ENCODE results near the gene ARHGAP27.
A peak's percentile ranks its signal among the peaks of the same experiment; 100 is the strongest.
"Not testable (repeated sequence)": the region's sequence is repeated elsewhere in the genome, so short reads cannot be mapped to it uniquely, and the experiment has no call there.

The ARHGAP27 gene, protein sequence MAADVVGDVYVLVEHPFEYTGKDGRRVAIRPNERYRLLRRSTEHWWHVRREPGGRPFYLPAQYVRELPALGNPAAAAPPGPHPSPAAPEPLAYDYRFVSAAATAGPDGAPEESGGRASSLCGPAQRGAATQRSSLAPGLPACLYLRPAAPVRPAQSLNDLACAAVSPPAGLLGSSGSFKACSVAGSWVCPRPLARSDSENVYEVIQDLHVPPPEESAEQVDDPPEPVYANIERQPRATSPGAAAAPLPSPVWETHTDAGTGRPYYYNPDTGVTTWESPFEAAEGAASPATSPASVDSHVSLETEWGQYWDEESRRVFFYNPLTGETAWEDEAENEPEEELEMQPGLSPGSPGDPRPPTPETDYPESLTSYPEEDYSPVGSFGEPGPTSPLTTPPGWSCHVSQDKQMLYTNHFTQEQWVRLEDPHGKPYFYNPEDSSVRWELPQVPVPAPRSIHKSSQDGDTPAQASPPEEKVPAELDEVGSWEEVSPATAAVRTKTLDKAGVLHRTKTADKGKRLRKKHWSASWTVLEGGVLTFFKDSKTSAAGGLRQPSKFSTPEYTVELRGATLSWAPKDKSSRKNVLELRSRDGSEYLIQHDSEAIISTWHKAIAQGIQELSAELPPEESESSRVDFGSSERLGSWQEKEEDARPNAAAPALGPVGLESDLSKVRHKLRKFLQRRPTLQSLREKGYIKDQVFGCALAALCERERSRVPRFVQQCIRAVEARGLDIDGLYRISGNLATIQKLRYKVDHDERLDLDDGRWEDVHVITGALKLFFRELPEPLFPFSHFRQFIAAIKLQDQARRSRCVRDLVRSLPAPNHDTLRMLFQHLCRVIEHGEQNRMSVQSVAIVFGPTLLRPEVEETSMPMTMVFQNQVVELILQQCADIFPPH

GRCh38 chr17:45432405-45433158 lies at the start of gene ARHGAP27:
TSS of gene ARHGAP27 (minus strand) at chr17:45432870. CDS start at chr17:45430279, 2,591 bp downstream.
- Mint-ChIP-seq H3K27ac (peak within 1 kb of the TSS in 1 of 2 donors; percentile 87), H3K4me3 (peak within 1 kb of the TSS; percentile 81 to 97), H3K27me3 (peaks cover 13% of the 10 kb centered on the region), H3K4me1 (peaks cover 45% of the 10 kb centered on the region), H3K9me3 (no peaks in the 10 kb centered on the region)
- DNase-seq: no peak
- no peak for ATAC-seq

- not testable (repeated sequence) for ATAC-seq, H3K9me3 Mint-ChIP-seq, H3K4me3 Mint-ChIP-seq, DNase-seq, H3K27me3 Mint-ChIP-seq, H3K27ac Mint-ChIP-seq
- H3K4me1 Mint-ChIP-seq: peaks cover 11% of the 10 kb centered on the region
Measured at GRCh38 chr17:45482317-45482716, 49.6 kb upstream of the ARHGAP27 start.

DNA sequence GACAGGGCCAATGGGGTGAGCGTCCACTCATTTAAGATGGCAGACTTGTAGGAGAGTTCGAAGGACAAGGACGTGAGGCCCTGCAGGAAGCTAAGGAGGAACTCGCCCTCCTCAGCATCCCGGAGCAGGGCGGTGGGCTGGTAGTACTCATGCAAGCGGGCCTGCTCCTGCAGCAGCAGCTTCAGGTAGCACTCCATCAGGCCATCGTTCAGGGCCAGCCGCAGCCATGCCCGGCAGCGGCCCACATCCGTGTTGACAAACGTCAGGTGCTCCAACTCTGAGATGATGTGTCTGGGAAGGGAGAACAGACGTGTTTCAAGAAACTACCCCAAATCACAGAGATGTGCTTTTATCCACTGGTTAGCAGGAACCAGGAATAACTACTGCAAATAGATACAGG lies 42.8 kb upstream of the ARHGAP27 start:
- not testable (repeated sequence) for ATAC-seq, H3K27ac Mint-ChIP-seq, H3K4me3 Mint-ChIP-seq, H3K27me3 Mint-ChIP-seq, H3K4me1 Mint-ChIP-seq, H3K9me3 Mint-ChIP-seq, DNase-seq

DNA sequence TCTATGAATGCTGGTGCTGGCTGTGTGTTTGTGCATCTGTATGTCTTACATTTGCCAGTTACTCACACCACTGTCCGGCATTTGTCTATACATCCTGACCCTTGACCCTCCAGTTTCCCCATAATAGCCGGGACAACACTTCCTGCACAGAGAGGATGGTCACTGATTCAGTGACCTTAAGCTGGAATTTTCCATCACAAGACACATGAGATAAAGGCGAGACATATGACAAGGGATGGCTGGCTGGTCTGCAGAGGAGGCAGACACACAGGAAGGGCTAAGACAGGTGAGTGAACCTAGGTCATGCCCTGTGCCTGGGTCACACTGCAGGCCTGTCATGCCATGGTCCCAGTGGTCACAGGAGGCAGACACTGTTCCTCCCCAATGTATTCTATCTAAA lies 39.6 kb upstream of the ARHGAP27 start:
- not testable (repeated sequence) for H3K4me1 Mint-ChIP-seq, H3K4me3 Mint-ChIP-seq, H3K9me3 Mint-ChIP-seq, ATAC-seq, DNase-seq, H3K27me3 Mint-ChIP-seq, H3K27ac Mint-ChIP-seq

DNA sequence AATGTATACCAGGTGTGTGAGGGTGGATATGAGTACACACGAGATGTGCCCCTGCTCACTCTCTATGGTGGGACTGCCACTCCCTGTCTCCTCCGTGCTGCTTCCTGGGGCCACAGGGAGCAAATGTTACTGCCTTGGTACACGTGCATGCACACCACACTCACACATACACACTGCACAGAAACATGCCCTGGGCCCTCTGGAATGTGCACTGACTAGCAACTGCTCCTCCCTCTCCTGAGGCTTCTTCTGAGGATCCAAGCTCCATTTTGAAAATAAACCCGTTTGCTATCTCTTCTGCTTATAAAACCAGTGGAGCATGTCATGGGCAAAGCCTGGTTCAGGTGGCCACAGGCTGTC lies 36.5 kb upstream of the ARHGAP27 start:
- not testable (repeated sequence) for H3K27ac Mint-ChIP-seq, H3K4me1 Mint-ChIP-seq, ATAC-seq, H3K27me3 Mint-ChIP-seq, H3K4me3 Mint-ChIP-seq, DNase-seq, H3K9me3 Mint-ChIP-seq

- not testable (repeated sequence) for H3K9me3 Mint-ChIP-seq, H3K4me3 Mint-ChIP-seq, ATAC-seq, H3K27me3 Mint-ChIP-seq, H3K4me1 Mint-ChIP-seq, DNase-seq
- peak overlapping the region in 1 of 2 donors; percentile 12 for H3K27ac Mint-ChIP-seq
Measured at GRCh38 chr17:45468293-45469203, 35.9 kb upstream of the ARHGAP27 start.

DNA sequence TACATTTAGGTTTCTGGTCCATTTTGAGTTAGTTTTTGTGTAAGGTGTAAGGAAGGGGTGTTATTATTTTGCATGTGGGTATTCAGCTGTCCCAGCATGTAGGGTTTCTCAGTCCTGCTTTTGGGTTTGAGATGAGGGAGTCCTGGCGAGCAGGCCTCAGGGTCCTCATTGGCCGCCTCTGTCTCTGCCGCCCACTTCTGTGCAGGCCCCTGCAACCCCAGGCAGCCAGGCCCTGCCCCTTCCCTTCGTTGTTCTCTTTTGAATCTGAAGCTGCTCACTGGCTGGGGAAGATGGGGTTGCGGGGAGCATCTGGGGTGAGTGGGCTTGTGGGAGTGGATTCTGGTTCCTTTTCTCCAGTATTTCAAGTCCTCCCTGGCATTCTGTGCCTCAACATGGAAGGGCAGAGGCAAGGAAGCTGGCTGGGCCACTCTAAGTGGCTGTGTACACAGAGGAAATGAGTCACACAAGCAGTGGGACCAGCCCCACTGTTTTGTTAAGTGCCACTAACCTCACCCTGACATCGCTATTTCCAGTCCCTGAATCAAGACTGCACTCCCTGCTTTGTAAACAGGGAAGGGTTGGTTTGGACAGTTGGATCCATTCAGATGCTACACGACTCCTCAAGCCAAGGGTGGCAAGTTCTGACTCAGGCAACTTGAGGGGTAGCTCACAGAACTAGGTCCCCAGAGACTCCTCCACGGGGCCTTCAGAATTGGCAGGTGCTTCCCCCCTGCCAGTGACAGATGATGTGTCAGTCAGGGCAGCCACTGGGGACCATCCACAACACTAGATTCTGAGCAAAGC lies 29.1 kb upstream of the ARHGAP27 start:
- H3K4me3 Mint-ChIP-seq: peak overlapping the region; percentile 29 to 57
- H3K27ac Mint-ChIP-seq: peak overlapping the region; percentile 54 to 86
- peaks cover 16% of the 10 kb centered on the region for H3K4me1 Mint-ChIP-seq
- DNase-seq: peak; percentile 42 to 51
- not testable (repeated sequence) for H3K27me3 Mint-ChIP-seq, H3K9me3 Mint-ChIP-seq
- peak; percentile 98 for ATAC-seq

- not testable (repeated sequence) for DNase-seq, H3K4me3 Mint-ChIP-seq, H3K27ac Mint-ChIP-seq, H3K9me3 Mint-ChIP-seq, H3K27me3 Mint-ChIP-seq, ATAC-seq
- peaks cover 16% of the 10 kb centered on the region for H3K4me1 Mint-ChIP-seq
Measured at GRCh38 chr17:45460422-45460821, 27.8 kb upstream of the ARHGAP27 start.

DNA sequence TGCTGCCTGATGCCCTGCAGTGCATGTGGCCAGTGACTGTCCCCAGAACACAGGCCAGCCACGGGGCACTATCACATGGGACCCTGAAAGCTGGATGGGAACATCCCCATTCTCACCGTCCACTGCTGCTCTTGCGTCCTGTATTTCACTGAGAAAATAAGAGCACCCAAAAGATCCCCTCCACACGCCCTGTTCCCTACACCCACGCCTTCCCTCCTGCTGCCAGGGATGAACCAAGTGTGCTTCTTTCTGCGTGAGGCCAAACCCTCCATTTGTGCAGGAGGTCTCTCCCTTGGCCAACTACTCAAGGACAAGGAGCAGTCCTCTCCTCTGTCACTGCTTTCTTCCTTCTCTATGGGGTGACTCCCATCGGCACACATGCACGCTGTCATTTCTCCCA lies 21.7 kb upstream of the ARHGAP27 start:
- H3K27me3 Mint-ChIP-seq, H3K4me1 Mint-ChIP-seq, H3K4me3 Mint-ChIP-seq, DNase-seq, H3K9me3 Mint-ChIP-seq, ATAC-seq: not testable (repeated sequence)
- H3K27ac Mint-ChIP-seq: peak overlapping the region; percentile 14 to 35

GRCh38 chr17:45453731-45454130 lies 21.1 kb upstream of the ARHGAP27 start:
- H3K9me3 Mint-ChIP-seq, H3K4me1 Mint-ChIP-seq, DNase-seq, H3K27ac Mint-ChIP-seq, H3K27me3 Mint-ChIP-seq, H3K4me3 Mint-ChIP-seq: not testable (repeated sequence)
- peak; percentile 49 for ATAC-seq

- not testable (repeated sequence) for H3K4me1 Mint-ChIP-seq, H3K27ac Mint-ChIP-seq, H3K4me3 Mint-ChIP-seq, H3K9me3 Mint-ChIP-seq, H3K27me3 Mint-ChIP-seq, DNase-seq, ATAC-seq
Measured at GRCh38 chr17:45453225-45453534, 20.5 kb upstream of the ARHGAP27 start.

DNA sequence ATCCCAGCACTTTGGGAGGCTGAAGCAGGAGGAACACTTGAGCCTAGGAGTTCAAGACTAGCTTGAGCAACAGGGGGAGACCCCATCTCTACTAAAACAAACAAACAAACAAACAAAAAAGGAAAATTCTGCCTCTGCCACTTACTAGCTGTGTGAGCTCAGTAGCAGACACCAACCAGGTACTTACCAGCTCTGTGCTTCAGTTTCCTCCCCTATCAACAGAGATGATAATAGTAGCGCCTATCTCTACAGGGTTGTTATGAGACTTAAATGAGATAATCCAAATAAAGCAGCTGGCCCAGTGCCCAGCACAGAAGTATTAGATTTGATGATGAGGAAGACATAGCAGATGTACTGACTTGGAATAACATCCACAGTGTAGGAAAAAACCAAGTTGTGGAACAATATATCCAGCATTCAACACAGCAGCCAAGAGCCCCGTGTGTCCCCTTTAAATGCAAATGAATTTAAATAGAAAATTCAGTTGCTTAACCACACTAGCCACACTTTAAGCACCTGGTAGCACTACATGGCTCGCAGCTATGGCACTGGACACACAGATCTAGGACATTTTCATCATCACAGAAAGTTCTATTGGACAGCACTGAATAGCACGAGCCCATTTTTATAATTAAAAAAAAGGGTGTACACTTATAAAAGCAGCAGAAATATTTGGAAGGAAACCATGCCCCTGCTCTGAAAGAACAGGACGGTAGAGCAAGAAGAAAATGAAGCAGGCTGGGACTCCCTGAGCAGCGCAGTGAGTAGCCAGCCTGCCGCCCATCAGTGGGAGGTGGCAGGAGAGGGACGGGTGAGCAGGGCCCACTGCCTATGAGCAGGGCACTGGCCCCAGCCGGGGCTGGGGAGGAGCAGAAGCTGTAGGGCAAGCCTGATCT lies 19.9 kb upstream of the ARHGAP27 start:
- not testable (repeated sequence) for H3K27me3 Mint-ChIP-seq, H3K4me3 Mint-ChIP-seq, ATAC-seq, H3K4me1 Mint-ChIP-seq, H3K9me3 Mint-ChIP-seq, H3K27ac Mint-ChIP-seq, DNase-seq

- not testable (repeated sequence) for H3K27me3 Mint-ChIP-seq, H3K4me3 Mint-ChIP-seq, H3K4me1 Mint-ChIP-seq, H3K27ac Mint-ChIP-seq, H3K9me3 Mint-ChIP-seq, DNase-seq, ATAC-seq
Measured at GRCh38 chr17:45451660-45452059, 19.0 kb upstream of the ARHGAP27 start.

Data from stimulated activated naive CD8-positive, alpha-beta T cell treated with anti-CD3 and anti-CD28 coated beads, Interleukin-15, amount 100 ng/mL, for 72 hours (primary cell).